ENCODE results near the gene ENAH. TPM values are rescaled to one million over a fixed set of nuclear protein-coding genes. Genes with fewer than 3 reads are reported as not detected.
"Not testable (repeated sequence)": the region's sequence is repeated elsewhere in the genome, so short reads cannot be mapped to it uniquely, and the experiment has no call there.

ENAH gene
- 73.5 TPM for total RNA-seq

GRCh38 chr1:225652729-225653462 is at the start of gene ENAH:
Gene ENAH, minus strand, starts transcription at chr1:225653123. Its CDS starts 433 bp downstream, at chr1:225652690.
- peak; percentile 79 for DNase-seq

DNA sequence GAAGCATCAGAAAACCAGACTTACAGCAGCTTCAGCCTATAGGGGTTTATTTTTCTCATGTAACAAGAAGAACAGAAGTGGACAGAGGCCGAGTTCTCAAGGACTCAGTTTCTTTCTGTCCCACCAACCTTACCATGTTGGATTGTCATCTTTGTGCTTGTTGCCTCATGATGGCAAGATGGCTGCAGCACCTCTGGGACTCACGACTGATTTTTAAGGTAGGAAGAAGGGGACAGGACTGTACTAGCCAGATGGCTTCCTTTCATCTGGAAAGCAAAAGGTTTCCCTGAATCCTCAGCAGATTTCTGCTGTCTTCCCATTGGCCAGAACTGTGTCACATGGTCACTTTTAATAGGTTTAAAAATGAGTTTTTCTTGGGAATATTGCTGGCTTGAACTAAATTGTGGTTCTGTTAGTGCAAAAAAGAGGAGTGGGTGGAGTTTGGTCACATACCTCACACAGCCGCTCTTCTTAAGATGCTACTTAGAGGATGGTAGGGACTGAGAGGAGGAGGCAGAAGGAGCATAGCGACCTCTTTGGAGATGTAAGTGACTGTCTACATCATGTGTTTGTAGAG is 48.1 kb upstream of the ENAH start:
- no peak for DNase-seq

GRCh38 chr1:225700164-225700821 is 47.4 kb upstream of the ENAH start:
- DNase-seq, result no peak

GRCh38 chr1:225699336-225699735 is 46.4 kb upstream of the ENAH start:
- no peak for DNase-seq

DNA sequence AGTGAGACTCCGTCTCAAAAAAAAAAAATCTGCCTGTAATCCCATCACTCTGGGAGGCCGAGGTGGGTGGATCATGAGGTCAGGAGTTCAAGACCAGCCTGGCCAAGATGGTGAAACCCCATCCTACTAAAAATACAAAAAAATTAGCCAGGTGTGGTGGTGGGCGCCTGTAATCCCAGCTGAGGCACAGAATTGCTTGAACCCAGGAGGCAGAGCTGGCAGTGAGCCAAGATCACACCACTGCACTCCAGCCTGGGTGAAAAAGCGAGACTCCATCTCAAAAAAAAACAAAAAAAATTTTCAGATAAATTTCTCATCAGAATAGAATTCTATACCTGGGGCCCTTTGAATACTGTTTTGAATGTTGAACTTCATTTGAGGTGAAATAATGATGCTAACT is 45.3 kb upstream of the ENAH start:
- DNase-seq, result not testable (repeated sequence)

DNA sequence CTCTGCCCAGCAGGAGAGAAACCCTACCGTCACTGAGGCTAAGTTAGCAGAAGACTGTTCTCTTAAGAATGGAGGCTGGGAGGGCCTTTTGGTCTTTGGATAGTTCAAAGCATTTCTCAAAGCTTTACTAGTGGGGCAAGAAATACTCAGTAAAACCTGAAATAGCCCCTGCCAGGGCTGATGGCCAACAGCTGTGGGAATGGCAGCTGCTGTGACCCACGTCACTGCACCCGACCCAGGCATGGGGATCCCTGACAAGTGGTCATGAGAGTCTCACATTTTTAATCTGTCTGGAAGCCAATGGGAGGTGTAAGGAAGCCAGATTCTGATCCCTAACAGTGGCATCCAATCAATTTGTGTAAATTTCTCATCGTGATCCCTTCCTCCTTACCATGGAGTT is 44.5 kb upstream of the ENAH start:
- DNase-seq, result no peak

DNA sequence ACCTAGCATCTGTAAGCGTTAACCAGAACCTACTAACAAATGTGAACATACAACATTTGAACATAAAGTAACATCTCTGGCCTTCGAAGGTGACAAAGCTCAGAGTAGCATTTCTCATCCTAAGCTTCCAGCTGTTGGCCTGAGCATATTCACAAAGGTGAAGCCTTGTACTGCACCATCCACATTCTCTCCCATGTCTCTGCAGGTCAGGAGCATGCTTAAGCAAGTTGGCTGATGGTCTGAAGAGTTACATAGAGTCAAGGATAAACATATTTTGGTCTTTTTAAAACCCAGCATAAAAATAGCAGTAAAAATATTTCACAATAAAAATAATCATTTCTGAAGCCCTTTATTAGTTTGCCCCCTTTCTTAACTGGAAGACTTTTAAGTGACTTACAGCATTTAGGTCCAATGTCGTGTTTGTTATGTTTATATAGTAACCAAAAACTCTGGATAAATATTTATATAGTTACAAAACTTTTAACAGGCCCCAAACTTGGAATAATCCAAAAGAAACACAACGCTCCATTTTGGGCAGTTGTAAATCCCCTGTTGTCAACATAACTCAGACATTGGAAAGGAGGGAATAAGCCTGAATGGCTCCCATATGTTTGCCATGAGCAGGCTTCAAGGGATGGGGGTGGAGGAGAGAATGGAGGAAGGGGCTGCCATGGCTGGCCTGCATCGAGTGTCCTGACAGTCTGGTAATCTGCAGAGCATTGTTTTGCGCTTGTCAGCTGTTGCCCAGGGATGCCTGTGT is 42.8 kb upstream of the ENAH start:
- DNase-seq, result no peak

DNA sequence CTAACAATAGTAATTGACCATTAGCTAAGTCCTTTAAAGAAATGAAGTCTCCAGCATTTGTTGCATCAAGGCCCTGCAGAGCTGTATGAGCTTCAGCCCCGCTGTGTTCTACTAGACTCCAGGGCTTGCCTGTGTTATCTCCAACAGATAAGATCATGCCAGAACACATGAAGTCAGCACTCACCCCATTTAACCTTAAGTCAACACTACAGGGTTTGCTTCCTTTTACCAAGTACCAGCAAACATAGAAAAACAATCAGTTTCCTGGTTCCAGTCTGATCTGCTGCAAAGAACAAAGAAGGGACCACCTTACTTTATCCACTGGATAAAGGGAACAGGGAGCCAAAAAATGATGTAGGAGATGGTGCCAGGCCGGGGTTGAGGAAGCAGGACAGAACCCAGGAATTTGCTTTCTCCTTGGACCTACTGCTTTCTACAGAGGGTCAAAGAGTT is 41.3 kb upstream of the ENAH start:
- DNase-seq, result no peak

- DNase-seq, result not testable (repeated sequence)
Observed at GRCh38 chr1:225693697-225694096, 40.8 kb upstream of the ENAH start.

- no peak for DNase-seq
Observed at GRCh38 chr1:225693085-225693696, 40.3 kb upstream of the ENAH start.

GRCh38 chr1:225692517-225692879 is 39.6 kb upstream of the ENAH start:
- no peak for DNase-seq

- no peak for DNase-seq
Observed at GRCh38 chr1:225691861-225692516, 39.1 kb upstream of the ENAH start.

DNA sequence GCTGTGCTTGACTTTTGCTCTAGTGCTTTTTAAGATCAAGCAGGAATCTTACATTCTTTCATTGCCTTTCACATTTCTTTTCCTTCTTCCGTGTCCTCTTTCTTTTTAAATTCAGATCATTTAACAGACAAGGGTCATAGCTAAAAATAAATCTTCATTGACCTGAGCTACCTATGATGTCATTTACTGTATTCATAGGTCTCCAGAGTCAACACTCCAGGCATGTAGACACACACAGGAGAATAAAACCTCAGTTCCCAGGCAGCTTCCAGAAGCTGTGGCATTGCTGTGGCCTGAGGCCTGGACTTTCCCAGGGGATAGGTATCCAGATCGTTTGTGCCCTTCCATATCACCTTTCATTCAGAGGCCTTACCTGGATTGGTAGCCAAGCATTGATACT is 38.5 kb upstream of the ENAH start:
- no peak for DNase-seq

- no peak for DNase-seq
Observed at GRCh38 chr1:225689882-225690459, 37.0 kb upstream of the ENAH start.

DNA sequence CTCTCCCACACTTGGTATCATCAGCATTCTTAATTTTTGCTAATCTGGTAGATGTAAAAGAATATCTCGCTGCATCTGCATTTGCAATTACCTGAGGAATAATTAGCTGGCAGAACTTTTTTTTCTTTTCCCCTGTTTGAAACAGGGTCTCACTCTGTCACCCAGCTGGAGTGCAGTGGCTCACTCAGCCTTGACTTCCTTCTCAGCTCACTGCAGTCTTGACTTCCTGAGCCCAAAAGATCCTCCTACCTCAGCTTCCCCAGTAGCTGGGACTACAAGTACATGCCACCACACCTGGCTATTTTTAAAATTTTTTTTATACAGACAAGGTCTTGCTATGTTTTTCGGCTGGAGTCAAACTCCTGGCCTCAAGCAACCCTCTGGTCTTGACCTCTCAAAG is 35.4 kb upstream of the ENAH start:
- DNase-seq, result no peak

GRCh38 chr1:225685476-225686176 is 32.7 kb upstream of the ENAH start:
- DNase-seq, result no peak

- DNase-seq, result no peak
Observed at GRCh38 chr1:225684741-225685140, 31.8 kb upstream of the ENAH start.

DNA sequence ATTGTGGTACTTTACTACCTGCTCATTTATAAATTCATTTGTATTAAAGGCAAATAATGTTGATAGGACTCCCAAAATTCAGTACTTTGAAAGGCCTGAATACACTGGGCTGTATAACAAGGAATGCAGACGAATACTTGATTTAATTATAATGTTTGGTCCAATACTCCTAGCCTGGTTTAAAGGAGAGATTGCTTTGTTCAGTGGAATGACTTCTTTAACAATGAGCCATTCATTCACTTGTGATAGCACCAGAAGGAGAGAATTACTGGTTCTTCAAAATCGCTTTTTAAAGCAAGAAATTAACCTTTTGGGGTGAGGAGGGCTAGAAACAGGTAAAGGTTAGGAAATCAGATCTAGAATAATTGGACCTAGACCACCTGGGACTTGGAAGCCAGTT is 28.3 kb upstream of the ENAH start:
- DNase-seq, result no peak

DNA sequence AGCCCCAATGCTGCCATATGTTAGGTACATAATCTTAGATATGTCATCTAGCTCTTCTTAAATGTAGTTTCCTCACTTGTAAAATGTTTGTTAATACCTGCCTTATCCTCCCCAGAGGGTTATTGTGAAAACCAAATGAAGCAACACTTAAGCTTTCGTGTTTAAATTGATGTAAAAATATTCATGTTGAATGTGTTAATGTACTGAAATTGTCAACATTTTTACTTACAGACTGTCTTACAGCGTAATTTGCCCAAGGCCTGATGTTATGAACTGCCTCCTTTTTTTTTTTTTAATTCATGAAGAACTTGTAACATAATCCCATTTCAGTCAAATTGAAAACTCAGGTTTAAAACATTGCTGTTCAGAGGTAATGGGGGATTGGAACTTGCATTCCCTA is 25.6 kb upstream of the ENAH start:
- no peak for DNase-seq

GRCh38 chr1:225677350-225678124 is 24.6 kb upstream of the ENAH start:
- no peak for DNase-seq

All from occipital lobe (tissue), 2 donors.